H9 (cell line): Measurements from ENCODE around the gene NUDT14. TPM values are rescaled to one million over a fixed set of nuclear protein-coding genes. Genes with fewer than 3 reads are reported as not detected.

Source experiments
- DNase-seq: peaks from one replicate; pipeline ENCODE4 v3.0.0-alpha.2; 2017
- H2AFZ ChIP-seq: one replicate; pipeline ENCODE4 v1.6.1; 2013; ENCODE audit warnings: mild to moderate bottlenecking, low read length, control low read depth, moderate library complexity
- H2AK5ac ChIP-seq: 2 replicates; pipeline ENCODE4 v1.6.1; 2013; ENCODE audit warnings: low read length, control low read depth, mixed read lengths; ENCODE audit not compliant: insufficient read length
- H2BK120ac ChIP-seq: one replicate; pipeline ENCODE4 v1.6.1; 2013; ENCODE audit warnings: low read depth, mild to moderate bottlenecking, low read length, control low read depth, inconsistent platforms; ENCODE audit not compliant: poor library complexity, severe bottlenecking
- H2BK12ac ChIP-seq: 2 replicates; pipeline ENCODE4 v1.6.1; 2013; ENCODE audit warnings: low read length, control low read depth, mixed read lengths, low read depth; ENCODE audit not compliant: insufficient read length
- H2BK15ac ChIP-seq: 2 replicates; pipeline ENCODE4 v1.6.1; 2013; ENCODE audit warnings: low read depth, low read length, control low read depth
- H2BK20ac ChIP-seq: one replicate; pipeline ENCODE4 v1.6.1; 2013; ENCODE audit warnings: low read depth, mild to moderate bottlenecking, low read length, control low read depth, inconsistent platforms; ENCODE audit not compliant: poor library complexity, severe bottlenecking
- H2BK5ac ChIP-seq: 2 replicates; pipeline ENCODE4 v1.6.1; 2013; ENCODE audit warnings: low read length, control low read depth, mixed read lengths; ENCODE audit not compliant: insufficient read length
- H3K14ac ChIP-seq: 2 replicates; pipeline ENCODE4 v1.6.1; 2013; ENCODE audit warnings: low read length, control low read depth; ENCODE audit not compliant: insufficient read depth
- H3K18ac ChIP-seq: 2 replicates; pipeline ENCODE4 v1.6.1; 2013; ENCODE audit warnings: low read depth, mild to moderate bottlenecking, mixed read lengths, low read length, control low read depth; ENCODE audit not compliant: insufficient read length
- H3K23ac ChIP-seq: 2 replicates; pipeline ENCODE4 v1.6.1; 2013; ENCODE audit warnings: low read length, control low read depth, mixed read lengths, low read depth; ENCODE audit not compliant: insufficient read length
- H3K23me2 ChIP-seq: 2 replicates; pipeline ENCODE4 v1.6.1; 2013; ENCODE audit warnings: low read depth, mild to moderate bottlenecking, mixed read lengths, low read length, control low read depth; ENCODE audit not compliant: insufficient read length, poor library complexity, severe bottlenecking
- H3K27ac ChIP-seq: 2 replicates; pipeline ENCODE4 v1.5.1; 2013; ENCODE audit warnings: low read length, control low read depth, mixed read lengths, low read depth; ENCODE audit not compliant: insufficient read length
- H3K27me3 ChIP-seq: 2 replicates; pipeline ENCODE4 v1.6.1; 2013; ENCODE audit warnings: low read length, control low read depth, inconsistent platforms; ENCODE audit not compliant: insufficient read depth
- H3K4ac ChIP-seq: 2 replicates; pipeline ENCODE4 v1.6.1; 2013; ENCODE audit warnings: low read depth, mild to moderate bottlenecking, control low read depth, inconsistent platforms, low read length, moderate library complexity
- H3K4me1 ChIP-seq: 2 replicates; pipeline ENCODE4 v1.6.1; 2013; ENCODE audit warnings: low read length, control low read depth, inconsistent platforms; ENCODE audit not compliant: insufficient read depth
- H3K4me2 ChIP-seq: 2 replicates; pipeline ENCODE4 v1.6.1; 2013; ENCODE audit warnings: low read length, control low read depth, mixed read lengths; ENCODE audit not compliant: insufficient read length, insufficient read depth
- H3K56ac ChIP-seq: 2 replicates; pipeline ENCODE4 v1.6.1; 2013; ENCODE audit warnings: low read depth, mild to moderate bottlenecking, mixed read lengths, low read length, control low read depth; ENCODE audit not compliant: insufficient read length
- H3K79me1 ChIP-seq: 2 replicates; pipeline ENCODE4 v1.6.1; 2013; ENCODE audit warnings: low read depth, mild to moderate bottlenecking, moderate library complexity, low read length, control low read depth, inconsistent platforms; ENCODE audit not compliant: insufficient read depth, poor library complexity, severe bottlenecking
- H3K79me2 ChIP-seq: 2 replicates; pipeline ENCODE4 v1.6.1; 2013; ENCODE audit warnings: low read length, control low read depth, inconsistent platforms; ENCODE audit not compliant: insufficient read depth
- H3K9ac ChIP-seq: 2 replicates; pipeline ENCODE4 v1.6.1; 2013; ENCODE audit warnings: low read length, control low read depth, mixed read lengths; ENCODE audit not compliant: insufficient read length; ENCODE audit errors: extremely low read depth
- H3K9me3 ChIP-seq: one replicate; pipeline ENCODE4 v1.6.1; 2013; ENCODE audit warnings: low read depth, low read length, inconsistent platforms; ENCODE audit not compliant: control insufficient read depth
- H3T11ph ChIP-seq: one replicate; pipeline ENCODE4 v1.6.1; 2013; ENCODE audit warnings: mild to moderate bottlenecking, low read length, control low read depth, inconsistent platforms
- H4K20me1 ChIP-seq: one replicate; pipeline ENCODE4 v1.6.1; 2013; ENCODE audit not compliant: control insufficient read depth, insufficient read length, insufficient read depth
- H4K5ac ChIP-seq: 2 replicates; pipeline ENCODE4 v1.6.1; 2013; ENCODE audit warnings: low read depth, mild to moderate bottlenecking, mixed read lengths, low read length, control low read depth; ENCODE audit not compliant: insufficient read length
- H4K8ac ChIP-seq: replicated peaks from 2 replicates; pipeline ENCODE4 v1.6.1; 2013; ENCODE audit warnings: low read length, control low read depth, mixed read lengths, low read depth; ENCODE audit not compliant: insufficient read length
- H4K91ac ChIP-seq: 2 replicates; pipeline ENCODE4 v1.6.1; 2013; ENCODE audit warnings: low read depth, mild to moderate bottlenecking, moderate library complexity, mixed read lengths, low read length, control low read depth; ENCODE audit not compliant: insufficient read length
- H3K27ac Mint-ChIP-seq, 3 experiments: 2 replicates in 2 of 3; 3 replicates in 1 of 3; pipeline ENCODE4 v1.8.0; 2020 to 2021; ENCODE audit warnings: mixed read lengths in 3 of 3, mild to moderate bottlenecking in 1 of 3, moderate library complexity in 1 of 3
- H3K27me3 Mint-ChIP-seq: 2 replicates; pipeline ENCODE4 v1.8.0; 2021; ENCODE audit warnings: low read depth, mild to moderate bottlenecking, moderate library complexity, mixed read lengths
- H3K36me3 Mint-ChIP-seq, 3 experiments: 2 replicates in 2 of 3; 3 replicates in 1 of 3; pipeline ENCODE4 v1.8.0; 2020 to 2021; ENCODE audit warnings: low read depth in 3 of 3, mixed read lengths in 3 of 3; ENCODE audit not compliant: insufficient read depth in 1 of 3
- H3K4me1 Mint-ChIP-seq, 2 experiments: 2 replicates each; pipeline ENCODE4 v1.8.0; 2020; ENCODE audit warnings: mixed read lengths in 2 of 2
- H3K4me3 Mint-ChIP-seq, 2 experiments: 2 replicates in 1 of 2; 3 replicates in 1 of 2; pipeline ENCODE4 v1.8.0; 2020 to 2021; ENCODE audit warnings: mild to moderate bottlenecking in 2 of 2, mixed read lengths in 2 of 2, moderate library complexity in 1 of 2
- H3K9me3 Mint-ChIP-seq, 2 experiments: 2 replicates in 1 of 2; 3 replicates in 1 of 2; pipeline ENCODE4 v1.8.0; 2020; ENCODE audit warnings: mild to moderate bottlenecking in 2 of 2, mixed read lengths in 2 of 2, moderate library complexity in 1 of 2
- CTCF ChIP-seq: fragments of 200-600 bp; sonication (generic); conservative IDR thresholded peaks from 3 replicates; pipeline ENCODE4 v1.8.0; 2021; ENCODE audit warnings: antibody characterized with exemption, mild to moderate bottlenecking
- WGBS: extraction: QIAGEN DNeasy Blood & Tissue Kit; methylation state at CpG from one replicate; pipeline ENCODE4 v1.1.7; 2013; ENCODE audit warnings: missing lambda C conversion rate, low lambda C conversion rate, mixed read lengths; ENCODE audit not compliant: insufficient read length; ENCODE audit errors: extremely low coverage; 5-methylcytosine and 5-hydroxymethylcytosine counted together
- total RNA-seq: library from RNA; stranded (reverse); gene quantifications from 2 replicates; pipeline ENCODE4 v1.2.1, GENCODE V29; 2021

NUDT14 gene
- total RNA-seq, 1 experiment from 2014 or later = 41.1 TPM

- no peak for TF ChIP-seq CTCF
- H3K23ac ChIP-seq = no peak overlapping the region
- no peak overlapping the region for H2BK12ac ChIP-seq
- Mint-ChIP-seq H3K4me3 (no peak overlapping the region), H3K36me3 (no peaks in the 10 kb centered on the region), H3K9me3 (no peaks in the 10 kb centered on the region), H3K27ac (no peak overlapping the region), H3K27me3 (peaks cover 30% of the 10 kb centered on the region), H3K4me1 (peaks cover 3 to 6% of the 10 kb centered on the region in 2 experiments)
- H2BK15ac ChIP-seq = no peak overlapping the region
- H4K20me1 ChIP-seq = no peaks in the 10 kb centered on the region
- H3K9me3 ChIP-seq = no peaks in the 10 kb centered on the region
- no peak overlapping the region for H3K4ac ChIP-seq
- no peak overlapping the region for H4K91ac ChIP-seq
- H3K14ac ChIP-seq = no peak overlapping the region
- no peak overlapping the region for H4K8ac ChIP-seq
- DNase-seq = no peak
- H2BK120ac ChIP-seq = no peak overlapping the region
- H3K79me1 ChIP-seq = no peaks in the 10 kb centered on the region
- H3K79me2 ChIP-seq = no peaks in the 10 kb centered on the region
- H3K56ac ChIP-seq = no peak overlapping the region
- no peak overlapping the region for H3K4me2 ChIP-seq
- H3K9ac ChIP-seq = no peak overlapping the region
- H4K5ac ChIP-seq = no peak overlapping the region
- no peak overlapping the region for H3K18ac ChIP-seq
- WGBS = no CpG with 5 or more reads among the region's 16 CpGs
- H3K27ac ChIP-seq = no peak overlapping the region
- no peak overlapping the region for H2BK20ac ChIP-seq
- no peaks in the 10 kb centered on the region; the same call in 1 of the 2 replicates for H3K27me3 ChIP-seq
- no peaks in the 10 kb centered on the region; the same call in 1 of the 2 replicates for H3K4me1 ChIP-seq
- no peak overlapping the region for H3T11ph ChIP-seq
- H2BK5ac ChIP-seq = no peak overlapping the region
- no peak overlapping the region for H2AK5ac ChIP-seq
- no peaks in the 10 kb centered on the region for H3K23me2 ChIP-seq
- no peak overlapping the region for H2AFZ ChIP-seq
Observed at GRCh38 chr14:105200641-105201040, 19.5 kb upstream of the NUDT14 start.
